Stomach (tissue), 4 donors: Measurements from ENCODE around the gene MSI1.

Experiments used
- CTCF ChIP-seq, 7 experiments: fragments of 450-650 bp in 4 of 7; fragments of 200-600 bp in 3 of 7; sonication (generic) in 3 of 7; IDR thresholded peaks; one replicate each; pipeline ENCODE4 v1.5.1; 2016 to 2019; ENCODE audit warnings: antibody characterized with exemption in 7 of 7, control low read depth in 2 of 7, mild to moderate bottlenecking in 1 of 7
- POLR2A ChIP-seq, 4 donors: fragments of 450-650 bp; IDR thresholded peaks; one replicate each; pipeline ENCODE4 v1.6.1; 2016; ENCODE audit warnings: antibody characterized with exemption in 4 of 4, control low read depth in 2 of 4, mild to moderate bottlenecking in 1 of 4, moderate library complexity in 1 of 4
- POLR2AphosphoS5 ChIP-seq, 3 donors: sonication (generic); formaldehyde crosslinking; IDR thresholded peaks; one replicate each; pipeline ENCODE4 v1.6.1; 2016; ENCODE audit warnings: antibody characterized with exemption in 3 of 3

- TF ChIP-seq POLR2AphosphoS5 (IDR thresholded peaks at IDR 0.05) (no peak), CTCF (IDR thresholded peaks at IDR 0.05) (no peak), POLR2A (IDR thresholded peaks at IDR 0.05) (no peak)
These were observed 36.4 kb downstream of the MSI1 start for GRCh38 chr12:120332523-120332922.
